ENCODE results near the gene CST9. TPM values are rescaled to one million over a fixed set of nuclear protein-coding genes. Genes with fewer than 3 reads are reported as not detected.

CST9 gene
- total RNA-seq, 4 donors from 2014 or later: not detected

DNA sequence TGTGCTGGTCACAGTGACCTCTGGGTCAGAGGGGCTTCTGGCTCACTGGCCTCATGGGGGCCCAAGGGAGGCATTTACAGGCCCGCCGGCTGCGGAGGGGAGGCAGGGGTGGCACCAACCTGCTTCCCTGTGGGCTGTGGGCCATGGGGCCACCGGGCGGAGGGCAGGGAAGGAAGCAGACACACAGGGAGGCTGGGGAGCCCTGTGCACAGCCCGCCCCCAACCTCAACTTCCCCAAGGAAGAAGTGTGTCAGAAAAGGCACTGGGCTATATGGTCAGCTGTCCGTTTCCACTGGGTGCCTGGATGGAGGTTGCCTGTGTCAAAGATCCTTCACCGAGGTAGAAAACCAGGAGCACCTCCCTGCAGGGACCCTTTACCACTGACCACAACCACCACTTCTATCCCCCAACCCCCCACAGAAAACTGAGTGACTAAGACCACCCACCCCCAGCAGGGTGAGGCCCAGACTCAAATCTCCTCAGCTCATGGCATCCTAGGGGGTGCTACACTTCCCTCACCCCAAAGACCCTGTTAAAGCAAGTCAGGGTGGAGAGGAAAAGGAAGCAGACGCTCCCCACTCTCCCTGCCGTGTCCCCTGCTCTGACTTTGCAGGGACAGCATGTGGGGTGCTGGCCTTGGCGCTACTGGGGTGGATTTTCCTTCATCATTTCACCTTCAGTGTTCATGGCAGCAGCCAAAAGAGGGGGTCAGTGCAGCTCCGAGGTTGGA lies 26.4 kb upstream of the CST9 start:
- Histone ChIP-seq H3K36me3 (peaks cover 0 to 28% (median 0%) of the 10 kb centered on the region in 3 donors), H3K27ac (no peak overlapping the region), H3K4me3 (no peak overlapping the region), H3K27me3 (no peaks in the 10 kb centered on the region), H3K9me3 (no peaks in the 10 kb centered on the region), H3K4me1 (peaks cover 0 to 47% (median 0%) of the 10 kb centered on the region in 4 donors)
- no peak for DNase-seq
- TF ChIP-seq, protein P1, sequence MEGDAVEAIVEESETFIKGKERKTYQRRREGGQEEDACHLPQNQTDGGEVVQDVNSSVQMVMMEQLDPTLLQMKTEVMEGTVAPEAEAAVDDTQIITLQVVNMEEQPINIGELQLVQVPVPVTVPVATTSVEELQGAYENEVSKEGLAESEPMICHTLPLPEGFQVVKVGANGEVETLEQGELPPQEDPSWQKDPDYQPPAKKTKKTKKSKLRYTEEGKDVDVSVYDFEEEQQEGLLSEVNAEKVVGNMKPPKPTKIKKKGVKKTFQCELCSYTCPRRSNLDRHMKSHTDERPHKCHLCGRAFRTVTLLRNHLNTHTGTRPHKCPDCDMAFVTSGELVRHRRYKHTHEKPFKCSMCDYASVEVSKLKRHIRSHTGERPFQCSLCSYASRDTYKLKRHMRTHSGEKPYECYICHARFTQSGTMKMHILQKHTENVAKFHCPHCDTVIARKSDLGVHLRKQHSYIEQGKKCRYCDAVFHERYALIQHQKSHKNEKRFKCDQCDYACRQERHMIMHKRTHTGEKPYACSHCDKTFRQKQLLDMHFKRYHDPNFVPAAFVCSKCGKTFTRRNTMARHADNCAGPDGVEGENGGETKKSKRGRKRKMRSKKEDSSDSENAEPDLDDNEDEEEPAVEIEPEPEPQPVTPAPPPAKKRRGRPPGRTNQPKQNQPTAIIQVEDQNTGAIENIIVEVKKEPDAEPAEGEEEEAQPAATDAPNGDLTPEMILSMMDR (IDR thresholded peaks at IDR 0.05): no peak
- TF ChIP-seq POLR2A (IDR thresholded peaks at IDR 0.05): no peak

- H3K4me3 ChIP-seq: no peak overlapping the region
- DNase-seq: no peak
- H3K36me3 ChIP-seq: peaks cover 0 to 28% (median 0%) of the 10 kb centered on the region in 3 donors
- peaks cover 0 to 48% (median 0%) of the 10 kb centered on the region in 4 donors for H3K4me1 ChIP-seq
- H3K9me3 ChIP-seq: no peaks in the 10 kb centered on the region
- no peak overlapping the region for H3K27ac ChIP-seq
- TF ChIP-seq, protein P1 (IDR thresholded peaks at IDR 0.05): no peak
- no peak for TF ChIP-seq POLR2A (IDR thresholded peaks at IDR 0.05)
- no peaks in the 10 kb centered on the region for H3K27me3 ChIP-seq
These were observed 25.6 kb upstream of the CST9 start for GRCh38 chr20:23631226-23631822.

GRCh38 chr20:23630392-23630849 lies 24.7 kb upstream of the CST9 start:
- H3K27me3 ChIP-seq: no peaks in the 10 kb centered on the region
- H3K4me1 ChIP-seq: peaks cover 0 to 42% (median 0%) of the 10 kb centered on the region in 4 donors
- H3K36me3 ChIP-seq: peaks cover 0 to 28% (median 0%) of the 10 kb centered on the region in 3 donors
- DNase-seq: no peak
- H3K4me3 ChIP-seq: no peak overlapping the region
- no peak for TF ChIP-seq POLR2A (IDR thresholded peaks at IDR 0.05)
- TF ChIP-seq, protein P1 (IDR thresholded peaks at IDR 0.05): no peak
- no peaks in the 10 kb centered on the region for H3K9me3 ChIP-seq
- H3K27ac ChIP-seq: peak overlapping the region in 2 of 4 donors; percentile 69 to 73

GRCh38 chr20:23629542-23630391 lies 24.1 kb upstream of the CST9 start:
- Histone ChIP-seq H3K27ac (peak overlapping the region in 3 of 4 donors; percentile 36 to 73 (median 69)), H3K4me1 (peaks cover 0 to 35% (median 0%) of the 10 kb centered on the region in 4 donors), H3K9me3 (no peaks in the 10 kb centered on the region), H3K36me3 (peaks cover 0 to 25% (median 0%) of the 10 kb centered on the region in 3 donors), H3K4me3 (no peak overlapping the region), H3K27me3 (no peaks in the 10 kb centered on the region)
- TF ChIP-seq, protein P1 (IDR thresholded peaks at IDR 0.05): no peak
- no peak for TF ChIP-seq POLR2A (IDR thresholded peaks at IDR 0.05)
- DNase-seq: no peak

DNA sequence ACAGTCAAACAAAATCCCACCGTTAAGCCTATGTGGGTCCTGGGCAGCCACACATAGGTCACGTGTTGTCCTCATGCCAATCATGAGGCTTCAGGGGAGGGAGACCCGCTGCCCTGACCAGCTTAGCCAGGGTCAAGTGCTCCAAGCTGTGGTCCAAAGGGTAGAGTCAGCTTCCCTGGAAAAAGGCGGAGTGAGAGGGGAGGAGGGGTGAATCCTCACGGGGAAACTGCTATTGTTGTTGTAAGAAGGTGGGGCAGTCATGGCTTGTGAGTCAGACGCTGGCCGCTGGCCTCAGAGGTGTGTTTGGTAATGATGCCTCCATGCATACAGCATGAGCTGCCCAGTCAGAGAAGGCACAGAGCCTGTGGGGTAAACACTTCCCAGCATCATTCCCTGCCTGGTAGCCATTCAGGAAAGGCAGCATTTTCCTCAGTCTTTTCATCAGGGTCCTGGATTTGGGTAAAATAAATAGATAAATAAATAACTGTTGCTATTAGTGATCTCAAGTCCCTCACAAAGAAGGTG lies 23.4 kb upstream of the CST9 start:
- no peak overlapping the region for H3K4me3 ChIP-seq
- no peaks in the 10 kb centered on the region for H3K9me3 ChIP-seq
- H3K27ac ChIP-seq: peak overlapping the region in 3 of 4 donors; percentile 36 to 73 (median 69)
- DNase-seq: peak in 2 of 3 donors; percentile 82 to 88
- TF ChIP-seq, protein P1 (IDR thresholded peaks at IDR 0.05): no peak
- peak in 1 of 2 donors; percentile 37 for TF ChIP-seq POLR2A (IDR thresholded peaks at IDR 0.05)
- peaks cover 0 to 23% (median 0%) of the 10 kb centered on the region in 3 donors for H3K36me3 ChIP-seq
- no peaks in the 10 kb centered on the region for H3K27me3 ChIP-seq
- peaks cover 0 to 28% (median 0%) of the 10 kb centered on the region in 4 donors for H3K4me1 ChIP-seq
